22Rv1 (cell line): ENCODE measurements around the gene DGKI.

ENCODE experiments used
- H3K27ac ChIP-seq: fragments of 450-650 bp; 2 replicates; pipeline ENCODE4 v1.5.1; 2017
- CTCF ChIP-seq: fragments of 450-650 bp; IDR thresholded peaks from 2 replicates; pipeline ENCODE4 v1.5.1; 2017; ENCODE audit warnings: mild to moderate bottlenecking
- ZFX ChIP-seq: fragments of 450-650 bp; IDR thresholded peaks from 2 replicates; pipeline ENCODE4 v1.6.1; 2017; ENCODE audit warnings: antibody characterized with exemption, borderline replicate concordance

Gene DGKI

GRCh38 chr7:137753948-137754851, 92.6 kb downstream of the DGKI start:
- H3K27ac ChIP-seq: no peak overlapping the region
- no peak for TF ChIP-seq ZFX
- no peak for TF ChIP-seq CTCF

GRCh38 chr7:137753575-137753947, 93.2 kb downstream of the DGKI start:
- TF ChIP-seq CTCF (no peak), ZFX (no peak)
- H3K27ac ChIP-seq: no peak overlapping the region

GRCh38 chr7:137753067-137753466, 93.7 kb downstream of the DGKI start:
- no peak for TF ChIP-seq ZFX
- no peak for TF ChIP-seq CTCF
- no peak overlapping the region for H3K27ac ChIP-seq

GRCh38 chr7:137751361-137752009, 95.3 kb downstream of the DGKI start:
- no peak overlapping the region for H3K27ac ChIP-seq
- TF ChIP-seq ZFX (no peak), CTCF (no peak)

- TF ChIP-seq CTCF (no peak; the same call in 1 of the 2 replicates), ZFX (no peak)
- no peak overlapping the region for H3K27ac ChIP-seq
Measured at GRCh38 chr7:137747359-137748031, 99.3 kb downstream of the DGKI start.

GRCh38 chr7:137743021-137743420, 103.8 kb downstream of the DGKI start:
- H3K27ac ChIP-seq: no peak overlapping the region
- no peak for TF ChIP-seq CTCF
- no peak for TF ChIP-seq ZFX
